Renal cortex interstitium (tissue), 3 donors: ENCODE data around the gene GPR61. TPM values are rescaled to one million over a fixed set of nuclear protein-coding genes. Genes with fewer than 3 reads are reported as not detected.

Experiments used
- polyA plus RNA-seq, 3 donors: library from polyadenylated mRNA; unstranded; fragments of 120-200 nt; gene quantifications; one replicate each; pipeline ENCODE4 v1.2.1, GENCODE V29; 2013; ENCODE audit not compliant: insufficient read length in 3 of 3

Gene GPR61
- polyA plus RNA-seq, 3 donors, result 0.45 to 0.87 (median 0.78) TPM

Other genes with a start within 250 kb of the GPR61 start
- under 1 TPM in 2 of 3 donors, not detected in 1; 0.11 to 0.39 TPM for gene MYBPHL, start 232.9 kb upstream of the GPR61 start, polyA plus RNA-seq
- 10 to 100 TPM; 50.9 to 60.4 (median 53.3) TPM for gene SORT1, start 142.0 kb upstream of the GPR61 start, polyA plus RNA-seq
- 100 to 1,000 TPM in 2 of 3 donors, 10 to 100 TPM in 1; 96.1 to 128 (median 106) TPM for gene PSMA5, start 113.4 kb upstream of the GPR61 start, polyA plus RNA-seq
- gene SYPL2, start 73.3 kb upstream of the GPR61 start, polyA plus RNA-seq, result 10 to 100 TPM in 2 of 3 donors, 1 to 10 TPM in 1; 8.6 to 15.0 (median 10.8) TPM
- 10 to 100 TPM in 2 of 3 donors, 1 to 10 TPM in 1; 9.5 to 13.2 (median 12.3) TPM for gene ATXN7L2, start 56.0 kb upstream of the GPR61 start, polyA plus RNA-seq
- gene CYB561D1, start 45.8 kb upstream of the GPR61 start, polyA plus RNA-seq, result 10 to 100 TPM in 1 of 3 donors, 1 to 10 TPM in 2; 8.7 to 10.9 (median 9.5) TPM
- gene AMIGO1, start 30.1 kb upstream of the GPR61 start, polyA plus RNA-seq, result 1 to 10 TPM; 6.2 to 8.1 (median 6.7) TPM
- gene GNAI3, start 8.7 kb downstream of the GPR61 start, polyA plus RNA-seq, result 10 to 100 TPM; 11.7 to 13.5 (median 12.1) TPM
- gene GNAT2, start 79.7 kb downstream of the GPR61 start, polyA plus RNA-seq, result not detected
- gene AMPD2, start 80.0 kb downstream of the GPR61 start, polyA plus RNA-seq, result 10 to 100 TPM; 46.8 to 65.3 (median 52.0) TPM
- 10 to 100 TPM; 57.8 to 63.2 (median 62.2) TPM for gene GSTM4, start 116.2 kb downstream of the GPR61 start, polyA plus RNA-seq
- gene GSTM2, start 128.2 kb downstream of the GPR61 start, polyA plus RNA-seq, result 100 to 1,000 TPM; 190 to 270 (median 197) TPM
- gene GSTM1, start 147.9 kb downstream of the GPR61 start, polyA plus RNA-seq, result 100 to 1,000 TPM in 2 of 3 donors, 1 to 10 TPM in 1; 2.9 to 111 (median 105) TPM
- gene GSTM5, start 172.4 kb downstream of the GPR61 start, polyA plus RNA-seq, result 10 to 100 TPM; 42.1 to 65.8 (median 42.5) TPM
- gene GSTM3, start 201.2 kb downstream of the GPR61 start, polyA plus RNA-seq, result 100 to 1,000 TPM; 168 to 208 (median 174) TPM
- gene EPS8L3, start 224.1 kb downstream of the GPR61 start, polyA plus RNA-seq, result 1 to 10 TPM in 1 of 3 donors, under 1 TPM in 2; 0.52 to 1.7 (median 0.62) TPM